Ishikawa (cell line): ENCODE results near the gene VIM.

ENCODE experiments used
- CEBPB ChIP-seq: IDR thresholded peaks from 2 replicates; pipeline ENCODE4 v1.6.1; 2012
- CREB1 ChIP-seq: IDR thresholded peaks from 2 replicates; pipeline ENCODE4 v1.6.1; 2012; ENCODE audit warnings: low read depth
- EGR1 ChIP-seq: IDR thresholded peaks from 2 replicates; pipeline ENCODE4 v1.6.1; 2012
- EP300 ChIP-seq: IDR thresholded peaks from 2 replicates; pipeline ENCODE4 v1.6.1; 2012; ENCODE audit warnings: borderline replicate concordance
- FOXM1 ChIP-seq: IDR thresholded peaks from 2 replicates; pipeline ENCODE4 v1.6.1; 2012; ENCODE audit warnings: low read depth, borderline replicate concordance
- RAD21 ChIP-seq: IDR thresholded peaks from 2 replicates; pipeline ENCODE4 v1.6.1; 2012; ENCODE audit warnings: low read depth
- TAF1 ChIP-seq: IDR thresholded peaks from 2 replicates; pipeline ENCODE4 v1.6.1; 2012; ENCODE audit warnings: low read depth, mild to moderate bottlenecking
- TEAD4 ChIP-seq: IDR thresholded peaks from 2 replicates; pipeline ENCODE4 v1.6.1; 2012
- YY1 ChIP-seq: IDR thresholded peaks from 2 replicates; pipeline ENCODE4 v1.6.1; 2012; ENCODE audit warnings: low read depth
- ZBTB7A ChIP-seq: IDR thresholded peaks from 2 replicates; pipeline ENCODE4 v1.6.1; 2012; ENCODE audit warnings: low read depth
- TF ChIP-seq, protein P1 (sequence below): IDR thresholded peaks from 2 replicates; pipeline ENCODE4 v1.6.1; 2012; ENCODE audit warnings: low read depth, mild to moderate bottlenecking
- TF ChIP-seq, protein P2 (sequence below): IDR thresholded peaks from 2 replicates; pipeline ENCODE4 v1.6.1; 2012
- TF ChIP-seq, protein P3 (sequence below): IDR thresholded peaks from 2 replicates; pipeline ENCODE4 v1.6.1; 2012

DNA sequence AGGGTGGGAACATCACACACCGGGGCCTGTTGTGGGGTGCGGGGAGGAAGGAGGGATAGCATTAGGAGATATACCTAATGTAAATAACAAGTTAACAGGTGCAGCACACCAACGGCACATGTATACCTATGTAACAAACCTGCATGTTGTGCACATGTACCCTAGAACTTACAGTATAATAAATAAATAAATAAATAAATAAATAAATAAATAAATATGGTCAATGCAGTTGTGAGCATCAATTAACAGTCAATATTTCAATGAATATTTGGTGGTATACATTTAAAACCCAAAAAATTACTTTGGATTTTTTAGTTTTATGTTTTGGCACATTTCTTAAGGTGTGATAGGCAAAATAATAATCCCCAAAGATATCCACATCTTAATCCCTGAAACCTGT, 42.2 kb upstream of the VIM start:
- TF ChIP-seq FOXM1 (no peak), EP300 (no peak), YY1 (no peak), TAF1 (no peak), RAD21 (no peak), CEBPB (no peak), TEAD4 (no peak), CREB1 (no peak), EGR1 (no peak), ZBTB7A (no peak)
- TF ChIP-seq, protein P1, sequence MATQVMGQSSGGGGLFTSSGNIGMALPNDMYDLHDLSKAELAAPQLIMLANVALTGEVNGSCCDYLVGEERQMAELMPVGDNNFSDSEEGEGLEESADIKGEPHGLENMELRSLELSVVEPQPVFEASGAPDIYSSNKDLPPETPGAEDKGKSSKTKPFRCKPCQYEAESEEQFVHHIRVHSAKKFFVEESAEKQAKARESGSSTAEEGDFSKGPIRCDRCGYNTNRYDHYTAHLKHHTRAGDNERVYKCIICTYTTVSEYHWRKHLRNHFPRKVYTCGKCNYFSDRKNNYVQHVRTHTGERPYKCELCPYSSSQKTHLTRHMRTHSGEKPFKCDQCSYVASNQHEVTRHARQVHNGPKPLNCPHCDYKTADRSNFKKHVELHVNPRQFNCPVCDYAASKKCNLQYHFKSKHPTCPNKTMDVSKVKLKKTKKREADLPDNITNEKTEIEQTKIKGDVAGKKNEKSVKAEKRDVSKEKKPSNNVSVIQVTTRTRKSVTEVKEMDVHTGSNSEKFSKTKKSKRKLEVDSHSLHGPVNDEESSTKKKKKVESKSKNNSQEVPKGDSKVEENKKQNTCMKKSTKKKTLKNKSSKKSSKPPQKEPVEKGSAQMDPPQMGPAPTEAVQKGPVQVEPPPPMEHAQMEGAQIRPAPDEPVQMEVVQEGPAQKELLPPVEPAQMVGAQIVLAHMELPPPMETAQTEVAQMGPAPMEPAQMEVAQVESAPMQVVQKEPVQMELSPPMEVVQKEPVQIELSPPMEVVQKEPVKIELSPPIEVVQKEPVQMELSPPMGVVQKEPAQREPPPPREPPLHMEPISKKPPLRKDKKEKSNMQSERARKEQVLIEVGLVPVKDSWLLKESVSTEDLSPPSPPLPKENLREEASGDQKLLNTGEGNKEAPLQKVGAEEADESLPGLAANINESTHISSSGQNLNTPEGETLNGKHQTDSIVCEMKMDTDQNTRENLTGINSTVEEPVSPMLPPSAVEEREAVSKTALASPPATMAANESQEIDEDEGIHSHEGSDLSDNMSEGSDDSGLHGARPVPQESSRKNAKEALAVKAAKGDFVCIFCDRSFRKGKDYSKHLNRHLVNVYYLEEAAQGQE = no peak
- TF ChIP-seq, protein P2, sequence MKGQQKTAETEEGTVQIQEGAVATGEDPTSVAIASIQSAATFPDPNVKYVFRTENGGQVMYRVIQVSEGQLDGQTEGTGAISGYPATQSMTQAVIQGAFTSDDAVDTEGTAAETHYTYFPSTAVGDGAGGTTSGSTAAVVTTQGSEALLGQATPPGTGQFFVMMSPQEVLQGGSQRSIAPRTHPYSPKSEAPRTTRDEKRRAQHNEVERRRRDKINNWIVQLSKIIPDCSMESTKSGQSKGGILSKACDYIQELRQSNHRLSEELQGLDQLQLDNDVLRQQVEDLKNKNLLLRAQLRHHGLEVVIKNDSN = no peak
- TF ChIP-seq, protein P3, sequence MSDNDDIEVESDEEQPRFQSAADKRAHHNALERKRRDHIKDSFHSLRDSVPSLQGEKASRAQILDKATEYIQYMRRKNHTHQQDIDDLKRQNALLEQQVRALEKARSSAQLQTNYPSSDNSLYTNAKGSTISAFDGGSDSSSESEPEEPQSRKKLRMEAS = no peak
